NT2/D1 (cell line): ENCODE results near the gene DRC3.

Experiments
- SUZ12 ChIP-seq: IDR thresholded peaks from 2 replicates; pipeline ENCODE4 v1.6.1; 2011; ENCODE audit not compliant: insufficient read length, insufficient read depth; ENCODE audit errors: extremely low read depth
- YY1 ChIP-seq: IDR thresholded peaks from 2 replicates; pipeline ENCODE4 v1.6.1; 2011; ENCODE audit not compliant: insufficient read length, insufficient read depth

DNA sequence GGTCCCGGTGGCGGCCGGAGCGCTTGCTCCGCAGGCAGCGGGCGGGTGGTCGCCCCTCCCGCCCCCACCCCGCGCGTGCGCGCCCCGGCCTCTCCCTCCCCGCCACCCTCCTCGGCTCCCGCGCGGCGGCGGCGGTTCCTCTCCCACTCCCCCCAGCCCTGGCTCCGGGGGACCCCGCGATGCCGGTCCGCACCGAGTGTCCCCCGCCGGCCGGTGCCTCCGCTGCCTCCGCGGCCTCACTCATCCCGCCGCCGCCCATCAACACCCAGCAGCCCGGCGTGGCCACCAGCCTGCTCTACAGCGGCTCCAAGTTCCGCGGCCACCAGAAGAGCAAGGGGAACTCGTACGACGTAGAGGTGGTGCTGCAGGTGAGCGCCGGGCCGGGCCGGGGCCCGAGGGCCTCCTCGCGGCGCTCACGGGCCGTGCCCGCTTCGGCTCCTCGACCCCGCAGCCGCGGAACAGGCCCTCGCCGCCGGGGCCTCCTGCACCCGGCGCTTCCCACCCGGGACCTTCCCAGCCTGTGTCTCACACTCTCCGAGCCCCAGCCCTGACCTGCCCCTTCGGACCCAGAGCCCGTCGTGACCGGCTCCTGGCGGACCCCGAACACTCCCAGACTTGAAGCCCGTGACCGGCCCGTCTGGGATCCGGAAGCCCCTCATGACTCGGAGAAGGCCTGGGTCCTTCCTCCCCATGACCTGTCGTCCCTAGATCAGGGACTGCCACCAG is 67.0 kb downstream of the DRC3 start:
- no peak for TF ChIP-seq SUZ12
- TF ChIP-seq YY1 = no peak
